NOMO-1 treated with DMSO at 0.1 percent for 48 hours (cell line): ENCODE results near the gene RSF1.
"Not testable (repeated sequence)": the region's sequence is repeated elsewhere in the genome, so short reads cannot be mapped to it uniquely, and the experiment has no call there.

Experiments used
- DNase-seq: peaks from one replicate; lab custom pipeline; 2025; ENCODE audit not compliant: unreplicated experiment; lab: John Stamatoyannopoulos, UW

Gene RSF1

DNA sequence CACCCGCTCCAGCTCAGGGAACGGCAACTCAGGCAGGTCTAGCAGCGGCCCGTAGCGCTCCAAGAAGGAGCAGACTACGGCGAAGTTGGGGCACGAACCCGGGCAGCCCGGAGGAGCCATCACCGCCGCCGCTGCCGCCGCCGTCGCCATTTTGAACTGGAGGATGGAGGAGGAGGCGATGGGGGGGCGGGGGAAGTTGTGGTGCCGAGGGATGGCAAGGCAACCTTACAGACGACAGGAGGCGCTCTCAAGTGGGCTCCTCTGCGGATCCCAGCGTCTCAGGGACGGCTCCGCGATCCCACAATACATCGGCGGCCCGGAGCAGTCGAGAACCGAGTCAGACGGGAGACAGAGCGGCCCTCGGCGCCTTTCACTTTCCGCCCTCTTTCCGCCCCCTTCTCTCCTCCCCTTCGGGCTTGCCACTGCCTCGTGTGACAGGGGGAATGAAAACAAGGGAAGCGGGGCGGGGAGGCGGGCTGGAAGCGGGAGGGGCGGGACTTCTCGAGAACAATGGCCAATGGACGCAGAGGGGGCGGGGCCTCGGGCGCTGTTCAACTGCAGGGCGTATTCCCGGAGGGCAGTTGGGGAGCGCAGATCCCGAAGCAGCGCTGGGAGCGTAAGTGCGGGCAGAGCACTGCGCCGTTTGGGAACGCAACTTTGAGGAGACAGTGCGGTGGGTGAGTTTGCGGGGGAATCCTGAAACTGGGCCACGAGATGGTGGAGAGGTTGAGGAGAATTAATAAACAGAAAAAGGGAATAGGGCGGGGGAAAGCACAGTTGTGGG lies at the start of gene RSF1, which contains the start of gene AAMDC:
RSF1 (minus strand) TSS at position 158 of the 784 bp plus-strand sequence; CDS start at position 150, 8 bp downstream.
AAMDC (plus strand) TSS at position 580 of the 784 bp plus-strand sequence. CDS start 21,353 bp downstream, outside the sequence.
- peak; percentile 99 for DNase-seq

- no peak for DNase-seq
These were observed 48.2 kb upstream of the RSF1 start for GRCh38 chr11:77868744-77869143.

GRCh38 chr11:77866336-77866735 lies 45.8 kb upstream of the RSF1 start:
- DNase-seq = no peak

- DNase-seq = no peak
These were observed 45.3 kb upstream of the RSF1 start for GRCh38 chr11:77865805-77866204.

DNA sequence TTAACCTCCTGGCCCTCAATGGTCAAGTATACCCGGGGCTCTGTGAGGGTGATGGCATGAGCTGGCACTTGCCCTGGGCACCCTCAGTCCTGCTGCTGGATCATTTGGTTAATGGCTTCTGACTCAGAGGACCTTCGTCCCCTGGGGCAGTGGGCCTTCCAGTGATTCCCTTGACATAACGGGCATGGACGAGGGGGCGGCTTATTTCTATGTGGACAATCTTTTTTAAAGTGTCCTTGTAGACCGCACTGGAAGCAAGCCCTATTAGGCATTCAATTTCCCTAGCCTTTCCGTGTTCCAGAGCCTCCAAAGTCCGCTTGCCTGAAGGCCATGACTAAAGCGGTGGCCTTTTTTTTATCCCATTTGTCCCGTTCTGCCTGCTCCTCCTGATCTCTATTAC lies 40.9 kb upstream of the RSF1 start:
- not testable (repeated sequence) for DNase-seq

- not testable (repeated sequence) for DNase-seq
These were observed 37.5 kb upstream of the RSF1 start for GRCh38 chr11:77857906-77858457.

- DNase-seq = no peak
These were observed 34.3 kb upstream of the RSF1 start for GRCh38 chr11:77854838-77855237.

DNA sequence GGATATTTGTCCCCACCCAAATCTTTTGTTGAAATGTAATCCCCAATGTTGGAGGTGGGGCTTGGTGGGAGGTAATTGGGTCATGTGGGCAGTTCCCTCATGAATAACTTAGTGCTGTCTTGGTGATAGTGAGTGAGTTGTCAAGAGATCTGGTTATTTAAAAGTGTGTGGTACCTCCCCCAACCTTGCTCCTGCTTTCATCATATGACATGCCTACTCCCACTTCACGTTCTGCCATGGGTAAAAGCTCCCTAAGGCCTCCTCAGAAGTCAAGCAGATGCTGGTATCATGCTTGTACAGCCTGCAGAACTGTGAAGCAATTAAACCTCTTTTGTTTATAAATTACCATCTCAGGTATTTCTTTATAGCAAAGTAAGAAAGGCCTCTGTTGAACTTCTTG lies 31.0 kb upstream of the RSF1 start:
- DNase-seq = no peak

- not testable (repeated sequence) for DNase-seq
These were observed 23.2 kb upstream of the RSF1 start for GRCh38 chr11:77843700-77844099.

DNA sequence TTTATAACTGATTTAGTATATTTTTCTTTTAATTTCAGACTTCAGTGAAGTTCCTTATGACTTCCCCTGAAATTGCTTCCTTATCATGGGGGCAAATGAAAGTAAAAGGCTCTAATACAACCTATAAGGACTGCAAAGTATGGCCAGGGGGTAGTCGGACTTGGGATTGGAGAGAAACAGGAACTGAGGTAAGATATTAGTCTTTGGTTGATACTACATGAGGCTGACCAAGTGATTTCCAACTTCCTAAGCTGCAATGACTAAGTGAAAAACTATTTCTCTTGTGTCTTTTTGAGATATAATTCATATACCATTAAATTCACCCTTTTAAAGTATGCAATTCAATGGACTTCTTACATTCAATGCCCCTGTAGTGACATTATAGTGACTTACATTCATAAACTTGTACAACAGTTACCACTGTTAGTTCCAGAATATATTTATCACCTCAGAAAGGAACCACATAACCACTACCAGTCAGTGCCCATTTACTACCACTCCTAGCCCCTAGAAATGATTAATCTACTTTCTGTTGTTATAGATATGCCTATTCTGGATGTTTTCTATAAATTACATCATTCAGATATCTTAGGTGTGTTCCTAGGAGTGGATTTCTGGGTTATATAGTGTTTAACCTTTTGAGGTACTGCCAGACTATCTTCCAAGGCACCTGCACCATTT lies 22.1 kb upstream of the RSF1 start:
- DNase-seq = peak; percentile 66

DNA sequence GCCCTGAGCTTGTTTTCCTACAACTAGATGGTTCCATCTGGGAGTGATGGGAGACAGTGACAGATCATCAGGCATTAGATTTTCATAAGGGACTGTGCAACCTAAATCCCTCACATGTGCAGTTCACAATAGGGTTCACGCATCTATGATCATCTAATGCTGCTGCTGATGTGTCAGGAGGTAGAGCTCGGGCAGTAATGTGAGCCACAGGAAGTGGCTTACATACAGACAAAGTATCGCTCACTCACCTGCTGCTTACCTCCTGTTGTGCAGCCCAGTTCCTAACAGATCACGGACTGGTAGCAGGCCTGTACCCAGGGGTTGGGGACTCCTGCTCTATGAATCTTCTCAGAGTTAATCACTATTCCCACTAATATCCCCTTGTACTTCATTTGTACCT lies 12.8 kb upstream of the RSF1 start:
- DNase-seq = no peak

DNA sequence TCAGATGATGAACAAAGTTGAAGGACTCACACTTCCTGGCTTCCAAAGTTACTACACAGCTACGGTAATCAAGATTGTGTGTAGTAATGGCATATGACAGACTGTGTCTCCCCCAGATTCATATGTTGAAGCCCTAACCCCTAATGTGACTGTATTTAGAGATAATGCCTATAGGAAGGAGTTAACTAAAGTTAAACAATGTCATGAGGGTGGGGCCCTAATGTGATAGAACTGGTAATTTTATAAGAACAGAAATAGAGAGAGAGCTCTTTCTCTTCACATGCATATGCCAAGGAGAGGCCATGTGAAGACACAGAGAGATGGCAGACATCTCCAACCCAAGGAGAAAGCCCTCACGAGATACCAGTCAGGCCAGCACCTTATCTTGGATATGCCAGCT lies 8.4 kb upstream of the RSF1 start:
- DNase-seq = no peak

- DNase-seq = peak; percentile 26
These were observed 3.3 kb upstream of the RSF1 start for GRCh38 chr11:77823775-77824174.

GRCh38 chr11:77822126-77822525 lies 1.6 kb upstream of the RSF1 start:
- DNase-seq = not testable (repeated sequence)

GRCh38 chr11:77821349-77821851 lies 878 bp upstream of the RSF1 start:
- no peak for DNase-seq

- DNase-seq = peak; percentile 9
These were observed 479 bp downstream of the RSF1 start for GRCh38 chr11:77819921-77820564.

GRCh38 chr11:77819411-77819920 lies 1.1 kb downstream of the RSF1 start:
- DNase-seq = peak; percentile 83

DNA sequence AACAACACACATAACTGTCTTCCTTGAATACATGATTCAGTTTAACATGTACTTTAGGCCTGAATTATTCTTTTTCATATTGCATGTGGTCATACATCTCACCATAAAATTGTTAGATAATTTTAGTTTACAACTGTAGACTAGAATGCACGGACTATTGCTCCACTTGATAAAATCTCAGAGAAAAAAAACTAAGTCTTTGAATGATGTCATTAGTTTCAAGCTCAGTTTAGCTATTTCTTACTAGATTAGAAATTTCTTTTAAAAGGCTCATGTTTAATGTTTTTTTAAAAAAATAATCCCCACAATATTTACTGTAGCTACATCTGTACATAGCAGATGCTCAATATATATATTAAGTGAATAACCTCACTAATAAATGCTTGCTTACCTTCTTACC lies 5.1 kb downstream of the RSF1 start:
- no peak for DNase-seq

DNA sequence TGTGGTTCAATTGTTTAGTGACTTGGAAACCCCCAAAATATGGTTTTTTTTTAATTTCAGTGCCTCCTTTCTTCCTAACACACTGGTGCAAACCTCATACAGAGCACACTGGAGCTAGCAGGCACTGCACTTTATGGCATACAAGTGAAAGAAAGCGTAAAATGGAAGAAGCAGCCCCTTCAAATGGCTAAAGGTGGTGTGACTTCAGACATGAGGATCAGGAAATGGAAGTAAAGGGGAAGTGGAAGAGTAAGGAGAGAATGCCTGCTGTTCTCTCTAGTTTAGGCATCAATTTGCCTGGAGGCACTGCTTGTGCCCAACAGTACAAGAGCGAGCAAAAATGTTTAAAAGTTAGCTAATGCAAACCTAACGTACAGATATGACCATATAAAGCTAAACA lies 5.7 kb downstream of the RSF1 start:
- DNase-seq = no peak

- DNase-seq = no peak
These were observed 7.3 kb downstream of the RSF1 start for GRCh38 chr11:77813256-77813655.

- no peak for DNase-seq
These were observed 13.5 kb downstream of the RSF1 start for GRCh38 chr11:77806993-77807392.
